CD14-positive monocyte (primary cell): Measurements from ENCODE around the gene MAGEB17. TPM values are rescaled to one million over a fixed set of nuclear protein-coding genes. Genes with fewer than 3 reads are reported as not detected.
"Not testable (repeated sequence)": the region's sequence is repeated elsewhere in the genome, so short reads cannot be mapped to it uniquely, and the experiment has no call there.

ENCODE experiments used
- DNase-seq, 3 donors: peaks; one replicate each; pipeline ENCODE4 v3.0.0-alpha.2; 2011 to 2022
- H2AFZ ChIP-seq: 2 replicates; pipeline ENCODE4 v1.6.0; 2012; ENCODE audit warnings: mild to moderate bottlenecking, low read depth, low read length, inconsistent platforms; ENCODE audit not compliant: insufficient read depth, poor library complexity, severe bottlenecking
- H3K27ac ChIP-seq, 2 donors: 1 replicate in 1 of 2; 2 replicates in 1 of 2; pipeline ENCODE4 v1.5.1; 2012 to 2013; ENCODE audit warnings: low read length in 2 of 2, control low read depth in 1 of 2, inconsistent platforms in 1 of 2, low read depth in 1 of 2, mild to moderate bottlenecking in 1 of 2
- H3K27me3 ChIP-seq, 2 donors: one replicate each; pipeline versions ENCODE4 v1.6.0 to v1.6.1; 2011 to 2013; ENCODE audit warnings: low read length in 2 of 2; ENCODE audit not compliant: control insufficient read depth in 2 of 2, insufficient read depth in 2 of 2
- H3K36me3 ChIP-seq, 2 donors: replicated peaks in 1 of 2; 1 replicate in 1 of 2; 2 replicates in 1 of 2; pipeline versions ENCODE4 v1.5.1 to v1.6.1; 2012 to 2013; ENCODE audit warnings: low read length in 2 of 2, control low read depth in 1 of 2, inconsistent platforms in 1 of 2, mild to moderate bottlenecking in 1 of 2; ENCODE audit not compliant: insufficient read depth in 2 of 2, control insufficient read depth in 1 of 2
- H3K4me1 ChIP-seq, 2 donors: 1 replicate in 1 of 2; 2 replicates in 1 of 2; pipeline versions ENCODE4 v1.5.1 to v1.6.1; 2012 to 2013; ENCODE audit warnings: low read length in 2 of 2, control low read depth in 1 of 2, inconsistent platforms in 1 of 2, mild to moderate bottlenecking in 1 of 2, moderate library complexity in 1 of 2; ENCODE audit not compliant: insufficient read depth in 2 of 2, control insufficient read depth in 1 of 2
- H3K4me2 ChIP-seq: replicated peaks from 2 replicates; pipeline ENCODE3; 2012; ENCODE audit warnings: low read length, moderate library complexity, mild to moderate bottlenecking; ENCODE audit not compliant: poor library complexity, severe bottlenecking; ENCODE audit errors: extremely low read depth
- H3K4me3 ChIP-seq, 3 experiments: fragments of 200-600 bp in 1 of 3; sonication (generic) in 1 of 3; replicated peaks in 1 of 3; 1 replicate in 2 of 3; 2 replicates in 1 of 3; pipeline ENCODE4 v1.5.1; 2011 to 2013; ENCODE audit warnings: low read length in 3 of 3, mild to moderate bottlenecking in 3 of 3, control low read depth in 2 of 3, low read depth in 2 of 3, inconsistent platforms in 1 of 3, moderate library complexity in 1 of 3
- H3K79me2 ChIP-seq: 2 replicates; pipeline ENCODE4 v1.6.0; 2012; ENCODE audit warnings: mild to moderate bottlenecking, control low read depth, inconsistent platforms, low read length, moderate library complexity; ENCODE audit not compliant: insufficient read depth
- H3K9ac ChIP-seq: 2 replicates; pipeline ENCODE4 v1.6.0; 2017; ENCODE audit warnings: low read length, mild to moderate bottlenecking; ENCODE audit not compliant: insufficient read depth, poor library complexity, severe bottlenecking
- H3K9me3 ChIP-seq, 2 donors: replicated peaks in 1 of 2; 1 replicate in 1 of 2; 2 replicates in 1 of 2; pipeline versions ENCODE4 v1.5.1 to v1.6.1; 2012 to 2013; ENCODE audit warnings: low read length in 2 of 2, control low read depth in 1 of 2; ENCODE audit not compliant: control insufficient read depth in 1 of 2, insufficient read depth in 1 of 2
- H4K20me1 ChIP-seq: 2 replicates; pipeline ENCODE4 v1.6.0; 2012; ENCODE audit warnings: mild to moderate bottlenecking, low read length, control low read depth, moderate library complexity; ENCODE audit not compliant: insufficient read depth
- H3K27ac Mint-ChIP-seq, 7 donors: one replicate each; pipeline ENCODE4 v1.8.0; 2020; ENCODE audit warnings: mild to moderate bottlenecking in 7 of 7, mixed read lengths in 7 of 7, moderate library complexity in 6 of 7, inconsistent platforms in 2 of 7
- H3K27me3 Mint-ChIP-seq, 3 donors: one replicate each; pipeline ENCODE4 v1.8.0; 2021 to 2022; ENCODE audit warnings: low read depth in 3 of 3, mild to moderate bottlenecking in 3 of 3, mixed read lengths in 3 of 3, moderate library complexity in 3 of 3, inconsistent platforms in 1 of 3
- H3K36me3 Mint-ChIP-seq, 2 donors: one replicate each; pipeline ENCODE4 v1.8.0; 2020; ENCODE audit warnings: mixed read lengths in 2 of 2, inconsistent platforms in 1 of 2, mild to moderate bottlenecking in 1 of 2
- H3K4me1 Mint-ChIP-seq: one replicate; pipeline ENCODE4 v1.8.0; 2020; ENCODE audit warnings: mild to moderate bottlenecking, mixed read lengths
- H3K4me3 Mint-ChIP-seq, 2 donors: one replicate each; pipeline ENCODE4 v1.8.0; 2020; ENCODE audit warnings: mild to moderate bottlenecking in 2 of 2, mixed read lengths in 2 of 2, moderate library complexity in 1 of 2
- H3K9me3 Mint-ChIP-seq, 7 donors: one replicate each; pipeline ENCODE4 v1.8.0; 2020 to 2022; ENCODE audit warnings: mixed read lengths in 7 of 7, mild to moderate bottlenecking in 6 of 7, moderate library complexity in 6 of 7, inconsistent platforms in 2 of 7
- CTCF ChIP-seq: fragments of 200-600 bp; IDR thresholded peaks from one replicate; pipeline ENCODE4 v1.8.0; 2022; ENCODE audit warnings: antibody characterized with exemption, mild to moderate bottlenecking
- WGBS: methylation state at CpG from one replicate; pipeline ENCODE4 v1.1.5; 2013; ENCODE audit warnings: missing lambda C conversion rate; ENCODE audit not compliant: insufficient coverage; 5-methylcytosine and 5-hydroxymethylcytosine counted together
- intact Hi-C, 2 donors: fragments of 100-400 bp; cut with micrococcal nuclease; formaldehyde crosslinking; loops; one replicate each; pipeline versions ENCODE4 v1.15.0 to v1.15.1; 2023
- polyA plus RNA-seq, 3 donors: library from polyadenylated mRNA; depleted of rRNA in 1 of 3; unstranded in 2 of 3; stranded (reverse) in 1 of 3; fragments of 300-500 nt in 2 of 3; fragments of >200 nt in 1 of 3; fragmentation: Illumina TruSeq in 2 of 3; gene quantifications; 1 replicate in 2 of 3; 2 replicates in 1 of 3; pipeline ENCODE4 v1.2.3, GENCODE V29; 2012 to 2021

The MAGEB17 gene
- polyA plus RNA-seq, 3 donors: 0.13 TPM; not detected in 2

GRCh38 chrX:16144420-16144819, 22.9 kb upstream of the MAGEB17 start:
- WGBS: no CpG with 5 or more reads among the region's 2 CpGs
- Histone ChIP-seq H4K20me1 (no peaks in the 10 kb centered on the region), H3K9ac (no peak overlapping the region), H3K9me3 (no peaks in the 10 kb centered on the region), H3K27ac (no peak overlapping the region), H3K79me2 (no peaks in the 10 kb centered on the region), H3K27me3 (peaks cover 3 to 56% of the 10 kb centered on the region in 2 donors), H3K36me3 (no peaks in the 10 kb centered on the region), H3K4me2 (no peak overlapping the region), H2AFZ (no peak overlapping the region), H3K4me3 (no peak overlapping the region), H3K4me1 (no peaks in the 10 kb centered on the region)
- Mint-ChIP-seq H3K27ac (no peak overlapping the region), H3K9me3 (peaks cover 0 to 6% (median 4%) of the 10 kb centered on the region in 7 donors), H3K27me3 (peaks cover 3 to 24% (median 6%) of the 10 kb centered on the region in 3 donors), H3K36me3 (no peaks in the 10 kb centered on the region), H3K4me1 (no peaks in the 10 kb centered on the region), H3K4me3 (no peak overlapping the region)
- intact Hi-C loops: no loop called here
- DNase-seq: no peak
- TF ChIP-seq CTCF: no peak

GRCh38 chrX:16145093-16145492, 22.2 kb upstream of the MAGEB17 start:
- H3K27ac ChIP-seq, H3K4me1 Mint-ChIP-seq, H3K9me3 ChIP-seq, H2AFZ ChIP-seq, H3K9ac ChIP-seq, DNase-seq, H3K79me2 ChIP-seq, H3K36me3 Mint-ChIP-seq, H4K20me1 ChIP-seq, intact Hi-C loops, H3K4me1 ChIP-seq, H3K4me3 Mint-ChIP-seq, H3K4me2 ChIP-seq, H3K9me3 Mint-ChIP-seq, H3K4me3 ChIP-seq, H3K27ac Mint-ChIP-seq, H3K36me3 ChIP-seq: not testable (repeated sequence)
- peaks cover 3 to 50% of the 10 kb centered on the region in 2 donors for H3K27me3 ChIP-seq
- H3K27me3 Mint-ChIP-seq: peaks cover 3 to 22% (median 6%) of the 10 kb centered on the region in 3 donors
- WGBS: no CpG with 5 or more reads among the region's 1 CpG
